Choroid plexus epithelial cell (primary cell): Measurements from ENCODE around the gene B3GALNT1.

Experiments
- DNase-seq: peaks from one replicate; pipeline ENCODE4 v3.0.0-alpha.2; 2010; ENCODE audit warnings: low read depth
- H3K4me3 ChIP-seq: 2 replicates; pipeline ENCODE4 v1.5.1; 2011; ENCODE audit warnings: low read depth, mild to moderate bottlenecking, control low read depth, low read length, moderate library complexity
- CTCF ChIP-seq: conservative IDR thresholded peaks from 2 replicates; pipeline ENCODE4 v1.5.1; 2011; ENCODE audit warnings: low read depth, mild to moderate bottlenecking, control low read depth, inconsistent platforms, low read length, moderate library complexity

B3GALNT1 gene

GRCh38 chr3:161139686-161140085, 34.5 kb upstream of the B3GALNT1 start:
- TF ChIP-seq CTCF: no peak

GRCh38 chr3:161137260-161137659, 32.1 kb upstream of the B3GALNT1 start:
- no peak for TF ChIP-seq CTCF
- no peak for DNase-seq
- no peak overlapping the region for H3K4me3 ChIP-seq

More at GRCh38 chr3:161139686-161140085, 34.5 kb upstream of the B3GALNT1 start:
- no peak overlapping the region for H3K4me3 ChIP-seq
- DNase-seq: no peak

- no peak for TF ChIP-seq CTCF
- no peak overlapping the region for H3K4me3 ChIP-seq
- DNase-seq: no peak
These were observed 27.2 kb upstream of the B3GALNT1 start for GRCh38 chr3:161132391-161132790.

GRCh38 chr3:161126495-161126894, 21.3 kb upstream of the B3GALNT1 start:
- H3K4me3 ChIP-seq: no peak overlapping the region
- no peak for TF ChIP-seq CTCF
- no peak for DNase-seq

- H3K4me3 ChIP-seq: no peak overlapping the region
- no peak for DNase-seq
- no peak for TF ChIP-seq CTCF
These were observed 12.5 kb upstream of the B3GALNT1 start for GRCh38 chr3:161117646-161118045.

GRCh38 chr3:161108840-161109239, 3.7 kb upstream of the B3GALNT1 start:
- DNase-seq: no peak
- TF ChIP-seq CTCF: no peak

GRCh38 chr3:161107311-161107710, 2.2 kb upstream of the B3GALNT1 start:
- no peak for DNase-seq
- TF ChIP-seq CTCF: no peak
- no peak overlapping the region for H3K4me3 ChIP-seq

More at GRCh38 chr3:161108840-161109239, 3.7 kb upstream of the B3GALNT1 start:
- no peak overlapping the region for H3K4me3 ChIP-seq
